GM18951 (cell line): ENCODE data around the gene THSD8.
"Not testable (repeated sequence)": the region's sequence is repeated elsewhere in the genome, so short reads cannot be mapped to it uniquely, and the experiment has no call there.

Experiments used
- POLR2A ChIP-seq: IDR thresholded peaks from 4 replicates; pipeline ENCODE4 v1.6.1; 2011; ENCODE audit warnings: mild to moderate bottlenecking; ENCODE audit not compliant: insufficient read length, insufficient read depth; ENCODE audit errors: extremely low read depth
- in situ Hi-C: fragments of 300-500 bp; cut with MboI; formaldehyde crosslinking; loops from one replicate; pipeline ENCODE4 v1.12.0; 2022; ENCODE audit warnings: low sequenced_read_pairs, mixed read lengths, inconsistent platforms; ENCODE audit not compliant: unreplicated experiment

Gene THSD8

GRCh38 chr19:12792051-12792852 lies 9.6 kb upstream of the THSD8 start:
- peak; percentile 64 for TF ChIP-seq POLR2A
- in situ Hi-C loops = no loop called here

DNA sequence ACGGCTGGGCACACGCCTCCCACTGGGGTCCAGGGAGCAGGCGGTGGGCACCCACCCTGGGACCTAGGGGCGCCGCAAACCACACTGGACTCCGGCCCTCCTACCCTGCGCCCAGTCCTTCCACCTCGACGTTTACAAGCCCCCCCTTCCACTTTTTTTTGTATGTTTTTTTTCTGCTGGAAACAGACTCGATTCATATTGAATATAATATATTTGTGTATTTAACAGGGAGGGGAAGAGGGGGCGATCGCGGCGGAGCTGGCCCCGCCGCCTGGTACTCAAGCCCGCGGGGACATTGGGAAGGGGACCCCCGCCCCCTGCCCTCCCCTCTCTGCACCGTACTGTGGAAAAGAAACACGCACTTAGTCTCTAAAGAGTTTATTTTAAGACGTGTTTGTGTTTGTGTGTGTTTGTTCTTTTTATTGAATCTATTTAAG lies 9.0 kb upstream of the THSD8 start:
- no peak for TF ChIP-seq POLR2A

DNA sequence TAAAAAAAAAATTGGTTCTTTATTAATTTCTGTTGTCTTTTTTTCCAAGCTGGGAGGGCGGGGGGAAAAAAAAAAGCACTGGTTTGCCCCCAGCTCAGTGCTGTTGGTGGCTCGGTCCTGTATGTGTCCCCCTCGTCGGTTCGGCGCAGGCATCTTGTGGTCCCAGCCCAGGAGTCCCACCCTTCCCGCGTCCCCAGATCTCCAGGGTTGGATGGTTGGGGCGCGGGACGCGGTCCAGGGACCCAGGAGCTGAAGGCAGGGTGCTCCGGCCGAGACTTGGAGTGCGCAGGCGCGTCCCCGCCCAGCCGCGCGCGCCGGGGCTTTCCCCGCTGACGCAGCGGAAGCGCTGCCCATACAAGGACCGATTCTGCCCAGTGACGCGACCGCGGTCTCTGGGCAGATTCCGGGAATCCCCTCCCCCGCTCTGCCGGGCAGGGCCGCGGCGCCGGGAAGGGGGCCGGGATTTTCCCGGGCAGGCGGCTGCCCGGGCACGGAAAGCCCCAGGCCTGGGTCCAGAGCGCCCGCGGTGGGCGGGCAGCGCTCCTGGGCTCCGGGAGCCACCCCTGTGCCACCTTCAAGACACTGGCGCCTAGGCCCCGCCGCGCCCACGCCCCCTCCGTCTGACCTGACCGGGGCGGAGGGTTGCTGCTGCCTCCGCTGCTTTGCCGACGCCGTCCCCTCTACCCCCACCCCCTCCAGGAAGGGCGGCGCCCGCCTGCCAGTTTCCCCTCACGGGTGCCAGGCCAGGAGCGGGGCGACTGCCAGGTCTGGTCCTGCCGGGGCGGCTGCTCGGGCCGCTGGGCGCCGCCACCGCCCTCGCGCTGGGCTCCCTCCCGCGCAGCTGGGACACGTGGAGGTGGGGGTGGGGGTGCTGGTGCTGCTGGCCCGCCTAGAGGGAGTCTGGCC lies 8.3 kb upstream of the THSD8 start:
- in situ Hi-C loops = no loop called here
- peak; percentile 64 for TF ChIP-seq POLR2A

More for the DNA sequence above, 9.0 kb upstream of the THSD8 start:
- in situ Hi-C loops = no loop called here

GRCh38 chr19:12794196-12794941 lies 7.5 kb upstream of the THSD8 start:
- TF ChIP-seq POLR2A = no peak
- in situ Hi-C loops = no loop called here

GRCh38 chr19:12794971-12795381 lies 6.9 kb upstream of the THSD8 start:
- no peak for TF ChIP-seq POLR2A
- in situ Hi-C loops = no loop called here

GRCh38 chr19:12796146-12797071 lies 5.5 kb upstream of the THSD8 start:
- TF ChIP-seq POLR2A = no peak
- in situ Hi-C loops = no loop called here

- no peak for TF ChIP-seq POLR2A
- in situ Hi-C loops = no loop called here
Measured at GRCh38 chr19:12797141-12797587, 4.7 kb upstream of the THSD8 start.

DNA sequence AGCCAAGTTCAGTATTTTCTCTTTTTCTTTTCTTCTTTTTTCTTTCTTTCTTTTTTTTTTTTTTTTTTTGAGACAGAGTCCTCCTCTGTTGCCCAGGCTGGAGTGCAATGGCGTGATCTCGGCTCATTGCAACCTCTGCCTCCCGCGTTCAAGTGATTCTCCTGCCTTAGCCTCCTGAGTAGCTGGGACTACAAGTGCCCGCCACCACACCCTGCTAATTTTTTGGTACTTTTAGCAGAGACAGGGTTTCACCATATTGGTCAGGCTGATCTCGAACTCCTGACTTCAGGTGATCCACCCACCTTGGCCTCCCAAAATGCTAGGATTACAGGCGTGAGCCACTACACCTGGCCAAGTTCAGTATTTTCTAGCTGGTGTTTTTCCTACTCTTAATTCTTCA lies 4.3 kb upstream of the THSD8 start:
- in situ Hi-C loops = not testable (repeated sequence)

DNA sequence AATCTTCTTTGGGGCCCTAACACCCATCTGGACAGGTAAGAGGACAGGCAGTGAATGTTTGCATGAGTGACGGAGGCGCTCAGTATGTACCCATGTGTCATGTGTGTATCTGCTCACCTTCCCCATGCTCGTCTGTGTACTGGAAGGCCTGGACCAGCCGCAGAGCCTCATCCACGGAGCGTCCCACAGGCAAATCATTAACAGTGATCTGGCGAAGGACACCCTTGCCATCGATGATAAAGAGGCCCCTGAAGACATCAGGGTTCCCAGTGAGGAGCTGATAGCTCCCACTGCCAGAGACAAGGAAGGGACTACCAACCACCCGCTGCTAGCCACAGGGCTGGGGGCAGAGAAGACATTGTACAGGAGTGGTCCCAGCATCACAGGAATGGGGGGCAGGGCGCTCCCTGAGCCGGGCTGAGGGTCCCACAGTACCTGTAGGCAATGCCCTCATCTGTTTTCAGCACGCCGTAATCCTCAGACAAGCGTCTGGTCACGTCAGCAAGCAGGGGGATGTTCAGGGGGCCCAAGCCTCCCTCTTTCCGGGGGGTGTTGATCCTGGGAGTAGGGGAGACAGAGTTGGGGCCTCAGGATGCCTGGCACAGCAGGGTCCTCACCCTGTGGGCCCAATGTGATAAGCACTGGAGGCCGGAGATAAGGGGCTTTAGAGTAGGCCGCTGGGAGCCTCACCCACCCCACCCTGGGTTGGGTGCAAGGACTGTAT lies 2.0 kb upstream of the THSD8 start:
- no peak for TF ChIP-seq POLR2A
- in situ Hi-C loops = no loop called here

DNA sequence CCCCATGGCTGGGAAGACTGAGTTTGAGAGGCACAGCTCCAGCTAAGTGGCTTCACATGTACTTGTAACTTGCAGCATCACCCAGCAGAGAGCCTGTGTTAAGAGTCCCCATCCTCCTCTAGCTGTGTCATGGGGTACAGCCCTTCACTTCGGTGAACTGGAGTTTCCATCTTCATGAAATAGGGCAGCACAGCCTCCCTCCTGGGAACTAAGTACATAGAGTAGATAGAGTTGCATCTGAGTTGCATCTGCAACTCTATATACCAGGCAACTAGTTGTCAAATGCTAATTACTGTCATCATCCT lies 1.5 kb upstream of the THSD8 start:
- no peak for TF ChIP-seq POLR2A
- in situ Hi-C loops = no loop called here

GRCh38 chr19:12800923-12801465 lies 875 bp upstream of the THSD8 start:
- TF ChIP-seq POLR2A = no peak
- in situ Hi-C loops = no loop called here
